GM20431 (cell line): ENCODE data around the gene FCHSD2.
"Not testable (repeated sequence)": the region's sequence is repeated elsewhere in the genome, so short reads cannot be mapped to it uniquely, and the experiment has no call there.

Source experiments
- in situ Hi-C: fragments of 300-500 bp; cut with MseI, MboI; formaldehyde crosslinking; loops from one replicate; pipeline ENCODE4 v1.15.0; 2020; ENCODE audit warnings: low sequenced_read_pairs; ENCODE audit not compliant: unreplicated experiment

FCHSD2 gene

DNA sequence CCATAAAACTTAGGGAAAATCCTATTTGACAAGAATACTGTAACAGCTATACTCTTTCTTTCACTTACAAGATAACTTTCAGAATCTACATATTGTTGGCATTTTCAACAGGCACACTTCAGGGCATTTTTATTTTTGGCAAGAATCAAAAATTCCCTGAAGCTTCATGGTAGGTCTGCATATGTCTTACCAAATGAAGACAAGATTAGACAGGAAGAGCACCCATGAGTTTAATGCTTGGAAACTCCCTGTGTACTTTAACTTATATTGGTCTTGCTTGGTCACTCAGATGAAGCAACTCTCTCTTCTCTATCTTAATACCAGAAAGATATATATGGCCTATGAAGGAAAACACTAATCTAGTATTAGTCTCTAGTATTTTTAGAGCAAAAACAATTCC lies 190.2 kb downstream of the FCHSD2 start:
- in situ Hi-C loops: no loop called here

DNA sequence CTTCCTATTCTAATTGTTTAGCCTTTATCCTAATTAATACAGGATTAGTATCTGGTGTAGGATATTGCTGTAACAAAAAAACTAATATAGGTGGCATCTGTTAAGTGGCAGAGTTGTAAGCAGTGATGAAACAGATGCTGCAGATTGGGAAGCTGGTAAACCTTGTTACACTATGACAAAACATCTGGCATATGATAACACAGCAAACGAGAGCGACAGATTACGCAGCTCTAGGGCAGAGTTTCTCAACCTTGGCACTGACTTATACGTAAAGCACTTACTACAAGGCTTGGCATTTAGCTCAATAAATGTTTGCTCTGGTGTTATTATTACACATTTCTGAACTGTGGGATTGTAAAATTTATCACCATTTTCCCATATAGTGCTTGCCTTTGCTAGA lies 190.9 kb downstream of the FCHSD2 start:
- in situ Hi-C loops: no loop called here

DNA sequence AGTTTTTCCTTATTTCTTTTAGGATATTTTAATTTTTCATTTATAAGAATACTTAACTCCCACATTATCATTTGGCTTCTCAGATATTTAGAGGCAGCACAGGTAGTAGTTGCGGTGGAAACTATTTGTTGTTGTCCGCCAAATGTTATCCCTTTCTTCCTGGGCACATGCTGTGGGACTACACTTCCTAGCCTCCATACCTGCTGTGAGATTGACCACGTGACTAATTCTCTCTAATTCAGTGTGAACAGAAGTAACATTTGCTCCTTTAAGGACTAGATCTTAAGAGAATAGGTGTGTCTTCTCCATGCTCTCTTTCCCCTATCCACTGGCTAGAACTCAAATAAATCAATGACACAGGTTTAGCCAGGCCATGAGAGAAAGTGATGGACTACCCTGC lies 191.4 kb downstream of the FCHSD2 start:
- in situ Hi-C loops: no loop called here

DNA sequence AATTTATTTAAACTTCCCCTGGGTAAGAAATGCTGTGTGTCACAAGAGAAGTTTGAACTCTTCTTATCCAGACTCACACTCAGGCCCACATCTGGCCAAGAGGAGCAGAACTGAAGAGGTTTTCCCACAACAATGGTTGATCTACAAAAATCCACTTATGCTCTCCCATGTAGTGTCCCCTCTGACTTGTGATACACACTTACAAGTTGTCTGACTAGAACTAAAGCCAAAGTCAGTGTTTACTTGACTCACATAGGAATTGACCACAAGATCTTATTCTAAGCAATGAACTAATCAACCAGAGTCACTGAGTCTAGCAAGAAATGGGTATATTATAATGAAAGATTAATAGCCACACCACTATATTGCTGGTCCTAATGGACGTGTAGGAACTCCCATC lies 194.9 kb downstream of the FCHSD2 start:
- in situ Hi-C loops: no loop called here

DNA sequence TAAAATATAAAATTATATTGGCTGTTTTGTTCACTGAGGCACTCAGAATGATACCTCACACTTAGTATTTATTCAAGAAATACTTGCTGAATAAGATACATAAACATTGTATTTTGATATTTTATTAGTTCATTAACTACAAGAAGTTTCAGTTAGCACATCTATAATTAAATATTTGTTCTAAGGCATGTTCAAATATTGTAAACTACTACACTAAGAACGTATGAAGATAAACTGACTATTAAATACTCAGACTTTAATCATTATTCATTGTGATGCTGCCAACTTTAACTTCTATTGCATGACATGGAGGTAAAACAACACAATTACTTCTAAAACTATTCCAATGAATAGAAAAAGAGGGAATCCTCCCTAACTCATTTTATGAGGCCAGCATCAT lies 198.5 kb downstream of the FCHSD2 start:
- in situ Hi-C loops: no loop called here

DNA sequence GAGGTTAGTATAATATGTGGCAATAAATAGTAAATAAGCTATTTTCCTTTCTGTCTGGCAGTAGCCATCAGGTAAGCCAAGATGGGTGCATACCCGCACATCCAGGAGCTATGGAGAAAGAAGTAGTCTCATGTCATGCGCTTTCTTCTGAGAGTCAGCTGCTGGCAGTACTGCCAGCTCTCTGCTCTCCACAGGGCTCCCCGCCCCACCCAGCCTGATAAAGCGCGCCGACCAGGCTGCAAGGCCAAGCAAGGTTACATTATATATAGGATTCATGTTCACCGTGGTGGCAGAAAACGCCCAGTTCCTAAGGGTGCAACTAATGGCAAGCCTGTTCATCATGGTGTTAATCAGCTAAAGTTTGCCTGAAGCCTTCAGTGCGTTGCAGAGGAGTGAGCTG lies 201.7 kb downstream of the FCHSD2 start:
- in situ Hi-C loops: no loop called here

DNA sequence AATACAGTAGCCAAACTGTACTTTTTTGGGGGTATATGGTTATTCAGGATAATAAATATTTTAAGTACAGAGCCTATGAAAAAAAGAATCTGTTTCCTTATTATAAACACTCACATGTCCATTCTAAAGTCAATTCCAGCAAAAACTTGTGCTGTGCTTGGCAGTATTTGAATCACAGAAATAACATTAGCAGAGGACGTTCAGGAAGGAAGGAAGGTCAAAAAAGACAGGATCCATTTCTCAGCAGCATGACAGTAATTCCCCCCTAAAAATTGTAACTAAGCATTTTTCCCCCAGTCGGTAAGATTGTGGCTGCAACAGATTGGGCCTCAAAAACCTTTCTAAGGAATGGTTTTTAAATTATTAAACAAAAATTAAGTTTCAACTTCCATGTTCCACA lies 203.1 kb downstream of the FCHSD2 start:
- in situ Hi-C loops: no loop called here

DNA sequence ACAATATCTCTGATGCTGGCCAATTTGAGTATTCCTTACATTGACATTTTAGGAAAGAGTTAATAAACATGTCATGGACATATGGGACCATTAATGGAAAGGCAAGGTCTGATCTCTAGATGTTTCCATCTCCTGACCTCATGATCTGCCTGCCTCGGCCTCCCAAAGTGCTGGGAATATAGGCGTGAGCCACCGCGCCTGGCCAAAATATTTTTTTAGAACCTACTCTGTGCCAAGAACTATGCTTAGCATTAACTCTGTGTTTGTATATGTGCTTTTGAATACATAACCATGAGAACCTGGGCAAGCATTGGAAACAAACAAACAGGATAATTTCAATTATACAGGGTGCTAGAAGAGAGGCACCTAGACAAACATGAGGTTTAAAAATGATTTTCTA lies 204.7 kb downstream of the FCHSD2 start:
- in situ Hi-C loops: no loop called here

DNA sequence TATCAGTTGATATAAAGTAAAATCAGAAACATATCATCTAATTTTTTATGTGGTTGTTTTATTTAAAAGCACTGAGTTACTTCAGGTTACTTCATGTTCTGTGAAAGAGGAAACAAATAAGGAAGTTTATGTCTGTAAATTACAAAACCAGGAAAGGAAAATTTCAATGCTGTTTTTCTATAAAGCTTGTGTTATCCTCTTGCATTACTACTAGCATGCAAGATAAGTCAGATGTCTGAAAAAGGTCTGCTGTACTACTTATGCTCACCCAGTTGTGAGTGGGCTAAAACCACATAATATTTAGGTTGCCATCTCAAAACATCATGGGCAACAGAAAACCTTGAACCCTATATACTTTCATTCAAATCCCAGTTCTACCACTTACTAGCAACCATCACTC lies 206.4 kb downstream of the FCHSD2 start:
- in situ Hi-C loops: no loop called here

DNA sequence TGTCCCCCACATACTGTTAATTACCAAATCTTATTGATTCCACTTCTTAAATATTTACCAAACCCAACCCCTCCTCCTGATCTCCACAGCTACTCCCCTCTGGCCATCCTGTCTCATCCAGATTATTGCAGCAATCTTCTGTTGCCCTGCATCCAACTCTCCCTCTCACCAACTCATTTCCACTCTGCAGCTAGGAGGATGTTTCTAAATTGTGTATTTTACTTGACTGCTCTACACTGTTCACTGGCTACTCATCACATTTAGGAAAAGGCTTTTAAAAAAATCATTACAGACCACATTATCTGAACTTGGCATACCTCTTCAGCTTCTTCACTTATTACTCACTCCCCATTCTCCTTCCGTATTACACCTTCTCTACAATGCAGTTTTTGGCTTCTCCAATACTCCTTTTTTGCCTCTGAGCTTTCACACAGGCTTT lies 210.0 kb downstream of the FCHSD2 start:
- in situ Hi-C loops: no loop called here

DNA sequence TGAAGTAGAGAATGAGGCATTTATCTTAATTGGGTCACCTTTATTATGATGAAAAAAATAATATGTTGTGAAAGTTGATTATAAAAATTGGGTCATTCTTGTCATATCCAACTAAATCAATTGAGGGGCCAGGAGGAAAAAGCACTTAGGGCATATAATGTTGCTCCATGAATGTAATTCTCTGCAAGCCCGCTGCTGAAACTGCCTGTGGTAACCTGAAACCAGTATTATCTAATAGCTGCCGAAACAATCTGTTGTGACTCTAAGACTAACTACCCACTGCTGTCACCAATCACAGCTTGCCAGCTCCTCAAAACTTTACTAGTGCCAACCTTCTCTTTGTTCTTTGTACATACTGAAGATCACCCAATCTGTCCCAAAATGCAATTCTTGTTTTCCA lies 212.1 kb downstream of the FCHSD2 start:
- in situ Hi-C loops: no loop called here

DNA sequence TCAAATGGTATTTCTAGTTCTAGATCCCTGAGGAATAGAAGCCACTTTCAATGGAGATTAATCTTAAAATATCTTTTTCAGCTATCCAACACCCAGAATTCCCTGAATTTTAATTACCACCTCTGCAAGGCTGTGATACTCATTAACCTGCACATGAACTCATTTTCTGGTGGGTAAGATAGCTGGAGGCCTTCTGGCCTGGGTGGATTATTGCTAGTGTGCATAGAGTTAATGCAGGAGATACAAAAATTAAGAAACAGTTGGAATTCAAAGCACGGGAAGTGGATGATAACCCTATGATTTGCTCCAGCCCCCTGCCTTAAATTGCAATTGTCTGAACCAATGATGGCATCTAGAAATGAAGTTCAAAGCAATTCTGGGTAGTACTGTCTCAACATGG lies 212.9 kb downstream of the FCHSD2 start:
- in situ Hi-C loops: no loop called here

DNA sequence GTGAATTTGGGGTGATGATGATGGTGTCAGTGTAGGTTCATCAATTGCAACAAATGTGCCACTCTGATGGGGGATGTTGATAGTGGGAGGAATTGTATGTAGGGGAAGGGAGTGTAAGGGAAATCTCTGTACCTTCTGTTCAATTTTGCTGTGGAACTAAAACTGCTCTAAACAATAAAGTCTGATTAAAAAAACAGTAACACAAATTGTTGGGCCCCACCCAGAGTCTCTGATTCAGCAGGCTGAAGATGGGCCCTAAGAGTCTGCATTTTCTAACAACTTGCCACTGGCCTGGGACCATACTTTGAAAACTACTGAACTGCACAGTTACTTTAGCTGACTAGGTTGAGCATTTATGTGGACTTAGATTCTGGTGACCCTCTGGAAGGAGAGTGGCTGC lies 214.7 kb downstream of the FCHSD2 start:
- in situ Hi-C loops: no loop called here

DNA sequence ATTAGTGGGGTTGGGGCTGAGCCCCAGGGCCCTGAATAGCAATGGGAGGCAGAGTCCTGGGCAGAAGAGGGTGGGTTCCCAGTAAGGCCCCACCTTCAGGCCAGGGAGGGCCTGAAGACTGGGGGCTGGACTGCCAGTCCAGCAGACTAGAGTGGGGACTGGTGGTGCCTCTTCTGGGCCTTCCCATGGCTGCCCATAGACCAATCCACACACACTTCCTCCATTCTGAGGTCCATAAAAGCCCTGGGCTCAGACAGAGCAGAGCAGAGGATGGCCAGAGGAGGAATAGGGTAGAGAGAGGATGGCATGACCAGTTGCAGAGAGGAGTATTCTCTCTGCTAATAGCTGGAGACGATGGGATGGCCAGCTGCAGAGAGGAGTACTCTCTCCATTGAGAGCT lies 216.0 kb downstream of the FCHSD2 start:
- in situ Hi-C loops: no loop called here

DNA sequence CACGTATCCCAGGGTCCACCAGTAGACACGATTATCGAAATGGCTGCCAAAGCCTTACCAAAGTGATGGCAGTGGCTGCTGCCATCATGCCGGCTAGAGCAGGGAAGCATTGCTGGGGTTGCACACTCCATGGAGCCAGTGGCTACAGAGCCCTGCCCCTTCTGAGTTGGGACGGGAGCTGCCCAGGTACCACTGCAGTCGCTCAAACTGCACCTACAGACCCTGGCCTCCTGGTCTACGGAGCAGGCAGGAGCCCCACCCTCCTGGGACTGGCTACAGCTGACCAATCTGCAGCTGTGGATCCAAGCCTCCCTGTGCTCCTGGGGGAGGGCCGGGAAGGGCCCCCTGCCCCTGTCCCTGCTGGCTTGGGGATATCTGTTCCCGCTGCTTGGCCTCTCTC lies 216.5 kb downstream of the FCHSD2 start:
- in situ Hi-C loops: no loop called here

DNA sequence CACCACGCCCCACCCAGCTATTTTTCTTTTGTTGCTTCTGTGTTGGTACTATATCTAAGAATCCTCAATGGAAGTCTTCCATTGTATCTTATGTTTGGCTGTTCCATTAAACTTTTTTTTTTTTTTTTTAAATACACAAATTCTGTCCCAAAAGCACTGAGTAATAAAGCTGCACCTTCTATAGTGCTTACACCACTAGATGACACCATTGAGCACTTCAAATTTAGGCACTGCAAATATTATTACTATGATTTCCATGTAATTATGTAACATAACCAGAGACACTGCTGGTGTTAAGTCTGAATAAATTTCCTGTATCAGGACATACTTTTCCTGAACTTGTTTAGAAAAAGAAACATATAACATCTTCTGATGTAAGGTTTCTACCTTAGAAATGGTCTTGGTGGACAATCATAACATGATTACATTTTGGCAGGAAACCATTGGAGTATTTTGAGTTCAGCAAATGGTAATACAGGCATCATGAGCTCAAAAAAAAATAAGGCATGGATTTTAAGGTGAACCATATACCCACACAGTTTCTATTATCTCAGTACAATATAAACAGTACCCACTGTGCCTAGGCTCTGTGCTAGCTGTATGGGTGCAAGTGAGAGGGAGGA lies 217.4 kb downstream of the FCHSD2 start:
- in situ Hi-C loops: no loop called here

DNA sequence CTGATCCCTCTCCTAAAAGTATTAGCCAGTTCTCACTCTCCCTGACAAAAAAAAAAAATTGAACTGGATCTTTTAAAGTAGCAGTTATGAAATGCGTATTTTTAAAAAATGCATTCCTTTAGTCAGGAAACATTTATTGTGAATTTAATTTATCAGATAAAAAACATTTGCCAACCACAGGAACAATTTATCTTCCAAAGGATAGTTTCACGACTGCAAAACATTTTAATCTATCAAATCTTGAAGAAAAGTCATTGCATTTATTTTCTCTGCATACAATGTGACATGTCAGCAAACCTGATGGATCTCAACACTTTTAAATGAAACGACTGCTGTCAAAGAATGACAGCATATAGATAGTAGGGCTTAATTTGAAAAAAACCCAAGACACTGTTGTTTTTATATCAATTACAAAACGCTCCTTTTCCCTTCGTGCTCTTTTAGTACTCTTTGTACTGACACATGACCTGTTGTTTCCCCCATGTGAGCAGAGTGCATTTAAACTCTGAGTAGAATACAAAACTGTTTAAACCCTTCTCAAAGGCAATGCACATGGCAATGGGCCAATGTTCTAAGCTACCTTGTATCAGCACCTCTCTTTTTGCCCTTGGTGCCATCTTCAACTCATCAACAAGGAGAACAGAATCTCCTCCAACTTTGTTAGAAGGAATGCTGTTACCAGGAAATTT lies 220.9 kb downstream of the FCHSD2 start:
- in situ Hi-C loops: no loop called here

DNA sequence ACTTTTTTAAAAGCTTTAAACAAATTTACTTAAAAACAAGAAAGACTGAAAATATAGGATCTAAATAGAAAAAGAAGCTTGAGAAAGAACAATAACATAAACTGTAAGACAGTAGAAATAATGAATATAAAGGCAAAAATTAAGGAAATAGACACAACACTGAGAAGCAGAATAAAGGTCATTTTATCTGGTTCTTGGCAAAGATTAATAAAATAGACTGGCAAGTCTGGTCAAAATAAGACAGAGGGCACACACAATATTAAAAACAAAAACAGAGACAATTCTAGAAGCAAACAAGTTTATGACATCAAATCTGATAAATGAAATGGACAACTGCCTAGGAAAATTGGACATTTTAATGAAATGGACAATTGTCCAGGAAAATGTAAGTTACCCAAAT lies 222.1 kb downstream of the FCHSD2 start:
- in situ Hi-C loops: no loop called here

DNA sequence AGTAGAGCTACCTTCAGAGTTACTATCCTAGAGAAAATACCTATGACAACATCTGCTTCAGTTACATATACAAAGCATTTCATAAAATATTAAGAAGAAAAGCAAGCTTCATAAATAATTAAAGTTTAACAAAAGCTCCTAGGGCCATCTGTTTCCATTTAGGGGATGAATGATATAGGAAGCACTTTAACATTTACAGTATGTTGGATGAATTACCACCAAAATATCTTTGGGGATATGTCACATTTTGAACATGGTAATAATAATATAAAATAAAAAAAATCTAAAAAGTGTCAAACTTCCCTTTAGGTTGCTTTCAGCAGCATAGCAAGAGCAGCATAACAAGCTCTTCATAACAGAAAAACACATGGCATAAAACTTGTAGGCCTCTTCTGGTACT lies 223.3 kb downstream of the FCHSD2 start:
- in situ Hi-C loops: no loop called here

DNA sequence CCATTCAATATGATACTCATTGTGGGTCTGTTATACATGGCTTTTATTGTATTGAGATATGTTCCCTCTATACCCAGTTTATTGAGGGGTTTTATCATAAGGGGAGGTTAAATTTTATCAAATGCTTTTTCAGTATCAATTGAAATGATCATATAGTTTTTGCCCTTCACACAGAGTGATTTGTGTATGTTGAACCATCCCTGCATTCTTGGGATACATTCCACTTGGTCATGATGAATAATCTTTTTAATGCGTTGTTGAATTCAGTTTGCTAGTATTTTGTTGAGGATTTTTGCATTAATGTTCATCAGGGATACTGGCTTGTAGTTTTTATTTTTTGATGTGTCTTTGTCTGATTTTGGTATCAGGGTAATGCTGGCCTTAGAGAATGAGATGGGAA lies 229.9 kb downstream of the FCHSD2 start:
- in situ Hi-C loops: no loop called here

DNA sequence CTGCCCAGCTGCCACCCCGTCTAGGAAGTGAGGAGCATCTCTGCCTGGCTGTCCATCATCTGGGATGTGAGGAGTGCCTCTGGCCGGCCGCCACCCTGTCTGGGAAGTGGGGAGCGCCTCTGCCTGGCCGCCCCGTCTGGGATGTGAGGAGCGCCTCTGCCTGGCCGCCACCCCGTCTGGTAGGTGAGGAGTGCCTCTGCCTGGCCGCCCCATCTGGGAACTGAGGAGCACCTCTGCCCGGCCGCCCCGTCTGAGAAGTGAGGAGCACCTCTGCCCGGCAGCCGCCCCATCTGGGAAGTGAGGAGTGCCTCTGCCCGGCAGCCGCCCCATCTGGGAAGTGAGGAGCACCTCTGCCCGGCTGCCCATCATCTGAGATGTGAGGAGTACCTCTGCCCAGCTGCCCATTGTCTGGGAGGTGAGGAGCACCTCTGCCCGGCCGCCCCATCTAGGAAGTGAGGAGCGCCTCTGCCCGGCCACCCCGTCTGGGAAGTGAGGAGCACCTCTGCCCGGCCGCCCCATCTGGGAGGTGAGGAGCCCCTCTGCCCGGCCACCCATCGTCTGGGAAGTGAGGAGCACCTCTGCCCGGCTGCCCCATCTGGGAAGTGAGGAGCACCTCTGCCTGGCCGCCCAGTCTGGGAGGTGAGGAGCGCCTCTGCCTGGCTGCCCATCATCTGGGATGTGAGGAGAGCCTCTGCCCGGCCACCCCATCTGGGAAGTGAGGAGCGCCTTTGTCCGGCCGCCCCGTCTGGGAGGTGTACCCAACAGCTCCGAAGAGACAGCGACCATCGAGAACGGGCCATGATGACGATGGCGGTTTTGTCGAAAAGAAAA lies 232.3 kb downstream of the FCHSD2 start:
- in situ Hi-C loops: not testable (repeated sequence)
